ENCODE data around the gene GMDS. TPM values are rescaled to one million over a fixed set of nuclear protein-coding genes. Genes with fewer than 3 reads are reported as not detected.

GMDS gene
- total RNA-seq, 1 donor from 2014 or later = 19.9 TPM

DNA sequence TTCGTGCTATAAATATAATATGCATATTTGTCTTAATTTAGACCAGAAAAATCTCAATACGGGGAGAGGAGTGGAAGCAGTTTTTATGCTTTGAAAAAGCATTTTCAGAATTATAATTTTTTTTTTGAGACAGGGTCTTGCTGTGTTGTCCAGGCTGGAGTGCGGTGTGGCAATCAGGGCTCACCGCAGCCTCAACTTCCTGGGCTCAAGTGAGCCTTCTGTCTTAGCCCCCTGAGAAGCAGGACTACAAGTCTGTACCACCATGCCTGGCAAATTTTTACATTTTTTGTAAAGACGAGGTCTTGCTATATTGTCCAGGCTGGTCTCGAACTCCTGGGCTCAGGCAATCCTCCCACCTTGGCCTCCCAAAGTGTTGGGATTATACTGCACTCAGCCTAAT, 438.5 kb downstream of the GMDS start:
- Histone ChIP-seq H3K4me3 (no peak overlapping the region), H3K9me3 (no peaks in the 10 kb centered on the region), H3K27me3 (no peaks in the 10 kb centered on the region), H3K27ac (no peak overlapping the region), H3K36me3 (no peaks in the 10 kb centered on the region), H3K4me1 (peaks cover 0 to 11% of the 10 kb centered on the region in 2 donors)
- DNase-seq (ENCODE audit: low spot score in 2 of 2) = no peak
- TF ChIP-seq, protein P1, sequence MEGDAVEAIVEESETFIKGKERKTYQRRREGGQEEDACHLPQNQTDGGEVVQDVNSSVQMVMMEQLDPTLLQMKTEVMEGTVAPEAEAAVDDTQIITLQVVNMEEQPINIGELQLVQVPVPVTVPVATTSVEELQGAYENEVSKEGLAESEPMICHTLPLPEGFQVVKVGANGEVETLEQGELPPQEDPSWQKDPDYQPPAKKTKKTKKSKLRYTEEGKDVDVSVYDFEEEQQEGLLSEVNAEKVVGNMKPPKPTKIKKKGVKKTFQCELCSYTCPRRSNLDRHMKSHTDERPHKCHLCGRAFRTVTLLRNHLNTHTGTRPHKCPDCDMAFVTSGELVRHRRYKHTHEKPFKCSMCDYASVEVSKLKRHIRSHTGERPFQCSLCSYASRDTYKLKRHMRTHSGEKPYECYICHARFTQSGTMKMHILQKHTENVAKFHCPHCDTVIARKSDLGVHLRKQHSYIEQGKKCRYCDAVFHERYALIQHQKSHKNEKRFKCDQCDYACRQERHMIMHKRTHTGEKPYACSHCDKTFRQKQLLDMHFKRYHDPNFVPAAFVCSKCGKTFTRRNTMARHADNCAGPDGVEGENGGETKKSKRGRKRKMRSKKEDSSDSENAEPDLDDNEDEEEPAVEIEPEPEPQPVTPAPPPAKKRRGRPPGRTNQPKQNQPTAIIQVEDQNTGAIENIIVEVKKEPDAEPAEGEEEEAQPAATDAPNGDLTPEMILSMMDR (IDR thresholded peaks at IDR 0.05) = no peak
- intact Hi-C loops (cut with DNase I) = no loop called here

DNA sequence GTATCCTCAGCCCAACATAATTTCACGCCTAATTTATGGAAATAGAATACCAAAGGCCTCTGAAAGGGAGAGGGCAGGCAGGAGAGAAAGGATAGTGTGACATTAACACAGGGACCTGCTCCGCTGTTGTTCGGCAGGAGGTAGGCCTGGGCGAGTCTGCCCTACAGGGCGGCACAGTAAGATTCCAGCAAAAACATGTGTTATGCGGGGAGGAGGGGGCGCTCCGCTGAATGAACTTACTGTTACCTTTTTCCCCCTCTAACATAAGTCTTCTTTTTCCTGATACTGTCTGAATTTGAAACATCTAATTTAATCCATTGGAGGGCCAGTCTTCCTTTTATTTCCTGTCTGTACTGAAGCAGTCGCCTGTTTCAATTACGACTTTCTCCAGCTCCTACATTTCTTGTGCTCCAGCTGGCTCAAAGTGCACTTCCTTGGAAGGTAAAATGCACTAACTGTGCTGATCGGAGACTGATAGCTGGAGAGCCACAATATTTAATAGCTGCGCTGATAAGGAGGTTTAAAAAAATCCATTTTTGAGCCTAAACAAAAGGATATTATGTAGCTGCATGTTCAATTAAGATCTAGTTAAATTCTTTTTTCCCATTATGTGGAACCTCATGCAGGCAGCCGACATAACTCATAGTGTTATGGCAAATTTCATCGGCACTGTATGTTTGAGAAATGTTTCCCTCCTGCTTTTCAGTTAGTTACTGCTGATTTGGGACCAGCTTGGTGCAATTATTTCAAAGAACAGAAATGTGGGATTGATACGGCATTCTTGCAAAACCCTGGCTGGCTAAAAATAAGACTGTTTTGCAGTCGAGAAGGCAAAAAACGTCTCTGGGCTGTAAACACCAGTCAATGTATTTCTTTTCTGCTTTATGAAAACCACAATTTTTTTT, 442.7 kb downstream of the GMDS start:
- H3K27ac ChIP-seq = peak overlapping the region; percentile 73 to 83
- TF ChIP-seq, protein P1 (IDR thresholded peaks at IDR 0.05) = no peak
- no peak for DNase-seq (ENCODE audit: low spot score in 2 of 2)
- no peaks in the 10 kb centered on the region for H3K9me3 ChIP-seq
- no peaks in the 10 kb centered on the region for H3K36me3 ChIP-seq
- H3K4me3 ChIP-seq = peak overlapping the region; percentile 23 to 52
- H3K4me1 ChIP-seq = peaks cover 0 to 20% of the 10 kb centered on the region in 2 donors
- no peaks in the 10 kb centered on the region for H3K27me3 ChIP-seq
- intact Hi-C loops (cut with DNase I) = no loop called here

DNA sequence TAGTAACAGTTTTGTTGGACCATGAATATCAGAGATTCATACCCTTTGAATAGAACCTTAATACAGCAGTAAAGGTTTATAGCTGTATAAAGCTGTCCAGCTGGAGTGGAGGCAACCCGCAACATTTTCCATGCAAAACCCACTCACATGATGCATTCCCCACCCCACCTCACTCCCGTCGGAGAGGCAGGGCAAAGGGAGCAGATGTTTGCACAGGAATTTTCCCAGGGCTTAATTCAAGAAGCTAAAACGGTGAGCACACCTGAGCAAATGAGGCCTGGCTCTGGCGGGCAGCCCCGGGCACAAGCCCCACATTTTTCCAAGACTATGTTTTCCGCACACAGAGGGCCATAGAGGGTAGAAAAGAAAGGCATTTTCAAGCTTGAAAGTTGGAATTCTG, 444.0 kb downstream of the GMDS start:
- no peak for DNase-seq (ENCODE audit: low spot score in 2 of 2)
- no peak overlapping the region for H3K4me3 ChIP-seq
- H3K9me3 ChIP-seq = no peaks in the 10 kb centered on the region
- H3K27ac ChIP-seq = peak overlapping the region; percentile 73 to 83
- intact Hi-C loops (cut with DNase I) = no loop called here
- H3K4me1 ChIP-seq = peaks cover 0 to 20% of the 10 kb centered on the region in 2 donors
- no peaks in the 10 kb centered on the region for H3K36me3 ChIP-seq
- no peaks in the 10 kb centered on the region for H3K27me3 ChIP-seq
- TF ChIP-seq, protein P1 (IDR thresholded peaks at IDR 0.05) = no peak

DNA sequence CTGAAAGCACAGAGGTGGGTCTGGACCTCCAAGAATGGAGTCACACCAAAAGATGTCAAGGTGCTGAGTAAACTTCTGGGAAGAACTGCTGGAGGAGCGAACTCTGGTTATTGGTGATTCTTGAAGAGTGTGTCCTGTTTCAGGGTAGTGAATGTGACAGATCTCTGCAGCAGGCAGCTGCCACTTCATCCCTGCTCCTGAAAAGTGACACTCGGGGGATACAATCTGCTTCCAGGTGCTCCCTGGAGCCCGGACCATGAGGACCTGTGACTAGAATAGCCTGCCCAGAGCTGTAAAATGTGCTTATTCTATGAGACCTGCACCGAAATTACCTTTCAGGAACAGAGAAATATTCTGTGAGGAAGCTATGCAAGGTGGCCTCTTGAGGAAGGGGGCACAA, 444.6 kb downstream of the GMDS start:
- no peak for DNase-seq (ENCODE audit: low spot score in 2 of 2)
- intact Hi-C loops (cut with DNase I) = no loop called here
- no peak overlapping the region for H3K4me3 ChIP-seq
- TF ChIP-seq, protein P1 (IDR thresholded peaks at IDR 0.05) = no peak
- H3K27ac ChIP-seq = peak overlapping the region in 1 of 2 donors; percentile 83
- no peaks in the 10 kb centered on the region for H3K36me3 ChIP-seq
- H3K9me3 ChIP-seq = no peaks in the 10 kb centered on the region
- H3K27me3 ChIP-seq = no peaks in the 10 kb centered on the region
- peaks cover 0 to 20% of the 10 kb centered on the region in 2 donors for H3K4me1 ChIP-seq

DNA sequence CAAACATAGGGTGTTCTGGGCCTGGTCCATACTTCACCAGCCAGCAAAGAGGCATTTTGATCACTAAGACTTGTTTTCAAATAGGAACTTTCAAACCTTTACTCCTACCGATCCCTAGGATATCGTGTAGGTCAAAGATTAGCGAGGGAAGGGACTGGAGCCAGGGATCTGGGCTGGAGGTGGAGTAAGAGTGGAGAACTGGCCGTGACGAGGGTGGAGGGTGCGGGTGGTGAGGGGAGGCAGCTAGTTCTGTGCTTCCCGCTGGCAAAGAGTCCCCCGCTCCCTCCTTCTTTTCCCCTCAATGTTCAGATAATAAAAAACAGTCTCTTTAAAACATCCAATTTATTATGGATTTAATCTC, 446.5 kb downstream of the GMDS start:
- Histone ChIP-seq H3K36me3 (no peaks in the 10 kb centered on the region), H3K27me3 (no peaks in the 10 kb centered on the region), H3K4me1 (peaks cover 0 to 20% of the 10 kb centered on the region in 2 donors), H3K9me3 (no peaks in the 10 kb centered on the region), H3K27ac (no peak overlapping the region), H3K4me3 (peak overlapping the region in 1 of 2 donors; percentile 23)
- TF ChIP-seq, protein P1 (IDR thresholded peaks at IDR 0.05) = no peak
- no peak for DNase-seq (ENCODE audit: low spot score in 2 of 2)
- intact Hi-C loops (cut with DNase I) = no loop called here
